ENCODE data around the gene NME7.

Gene NME7

GRCh38 chr1:169106095-169106920 is 261.3 kb downstream of the NME7 start, which contains the start of gene ATP1B1:
ATP1B1 (plus strand) TSS chr1:169106690; CDS start chr1:169106830, 140 bp downstream.
- peak; percentile 76 for DNase-seq (ENCODE audit: low spot score)

GRCh38 chr1:169105434-169106094 is 262.0 kb downstream of the NME7 start:
- DNase-seq (ENCODE audit: low spot score), result no peak

- DNase-seq (ENCODE audit: low spot score), result no peak
Measured at GRCh38 chr1:169105087-169105433, 262.5 kb downstream of the NME7 start.

GRCh38 chr1:169103480-169103893 is 264.1 kb downstream of the NME7 start:
- no peak for DNase-seq (ENCODE audit: low spot score)

- DNase-seq (ENCODE audit: low spot score), result no peak
Measured at GRCh38 chr1:169103002-169103401, 264.6 kb downstream of the NME7 start.

GRCh38 chr1:169102567-169102966 is 265.0 kb downstream of the NME7 start:
- no peak for DNase-seq (ENCODE audit: low spot score)

- DNase-seq (ENCODE audit: low spot score), result no peak
Measured at GRCh38 chr1:169100651-169101088, 266.9 kb downstream of the NME7 start.

GRCh38 chr1:169100208-169100607 is 267.4 kb downstream of the NME7 start:
- no peak for DNase-seq (ENCODE audit: low spot score)

GRCh38 chr1:169099561-169099960 is 268.0 kb downstream of the NME7 start:
- no peak for DNase-seq (ENCODE audit: low spot score)

GRCh38 chr1:169098380-169098779 is 269.2 kb downstream of the NME7 start:
- DNase-seq (ENCODE audit: low spot score), result no peak

- no peak for DNase-seq (ENCODE audit: low spot score)
Measured at GRCh38 chr1:169094897-169095569, 272.6 kb downstream of the NME7 start.

- DNase-seq (ENCODE audit: low spot score), result no peak
Measured at GRCh38 chr1:169092399-169092798, 275.2 kb downstream of the NME7 start.

- DNase-seq (ENCODE audit: low spot score), result no peak
Measured at GRCh38 chr1:169091480-169091941, 276.1 kb downstream of the NME7 start.

- no peak for DNase-seq (ENCODE audit: low spot score)
Measured at GRCh38 chr1:169090900-169091311, 276.7 kb downstream of the NME7 start.

- DNase-seq (ENCODE audit: low spot score), result no peak
Measured at GRCh38 chr1:169090308-169090899, 277.2 kb downstream of the NME7 start.

- DNase-seq (ENCODE audit: low spot score), result no peak
Measured at GRCh38 chr1:169089776-169090175, 277.8 kb downstream of the NME7 start.

GRCh38 chr1:169087876-169088275 is 279.7 kb downstream of the NME7 start:
- no peak for DNase-seq (ENCODE audit: low spot score)

GRCh38 chr1:169086603-169087455 is 280.8 kb downstream of the NME7 start:
- DNase-seq (ENCODE audit: low spot score), result no peak

- no peak for DNase-seq (ENCODE audit: low spot score)
Measured at GRCh38 chr1:169085911-169086310, 281.7 kb downstream of the NME7 start.
